A549 (cell line): ENCODE data around the gene ZMYND19. TPM values are rescaled to one million over a fixed set of nuclear protein-coding genes. Genes with fewer than 3 reads are reported as not detected.

Experiments
- ATAC-seq, 2 experiments: fragments of 200-7000 bp in 1 of 2; fragments of >200 bp in 1 of 2; cut with Nextera tagmentation in 1 of 2; cut with Tn5 transposase in 1 of 2; 3 replicates each; pipeline versions ENCODE4 v1.8.0 to v1.9.1; 2018 to 2020; ENCODE audit warnings: mild to moderate bottlenecking in 1 of 2, moderate library complexity in 1 of 2
- CTCF ChIA-PET: fragments of 300-600 bp; sonication (Branson Sonifier 250); formaldehyde crosslinking; extraction: SDS; loops from one replicate; lab custom pipeline; 2021; ENCODE audit warnings: antibody characterized with exemption, inconsistent platforms; lab: Yijun Ruan, JAX
- POLR2A ChIA-PET: fragments of 350-600 bp; formaldehyde crosslinking; extraction: SDS; loops from one replicate; lab custom pipeline; 2021; ENCODE audit warnings: antibody characterized with exemption, inconsistent platforms; lab: Yijun Ruan, JAX
- DNase-seq, 2 experiments: peaks; one replicate each; pipeline versions ENCODE4 v3.0.0 to v3.0.0-alpha.2; 2011 to 2016; ENCODE audit warnings: low read depth in 1 of 2, low spot score in 1 of 2
- FAIRE-seq: peaks from 2 replicates; lab custom pipeline; 2011; peaks lifted over from hg19 to GRCh38; lab: Jason Lieb, UNC
- H3K27ac ChIP-seq, 2 experiments: fragments of >200 bp; sonication (Bioruptor Twin); formaldehyde crosslinking; 3 replicates each; pipeline ENCODE4 v1.5.1; 2016 to 2017
- H3K4me1 ChIP-seq: fragments of >200 bp; sonication (Bioruptor Twin); formaldehyde crosslinking; 3 replicates; pipeline ENCODE4 v1.6.1; 2016
- H3K4me2 ChIP-seq: fragments of >200 bp; sonication (Bioruptor Twin); formaldehyde crosslinking; 3 replicates; pipeline ENCODE4 v1.6.1; 2016
- H3K4me3 ChIP-seq: fragments of >200 bp; sonication (Bioruptor Twin); formaldehyde crosslinking; 3 replicates; pipeline ENCODE4 v1.5.1; 2016
- H3K9me3 ChIP-seq: fragments of >200 bp; sonication (Bioruptor Twin); formaldehyde crosslinking; 3 replicates; pipeline ENCODE4 v1.6.1; 2016
- CHD2 ChIP-seq: fragments of 150-350 bp; IDR thresholded peaks from 2 replicates; pipeline ENCODE4 v1.6.1; 2014; ENCODE audit warnings: low read length; ENCODE audit not compliant: partially characterized antibody
- E2F6 ChIP-seq: IDR thresholded peaks from 2 replicates; pipeline ENCODE4 v1.6.1; 2012; ENCODE audit warnings: low read depth, borderline replicate concordance
- EHF ChIP-seq: fragments of 250-450 bp; sonication (Bioruptor Pico); IDR thresholded peaks from 2 replicates; pipeline ENCODE4 v1.5.0; 2020; ENCODE audit warnings: mild to moderate bottlenecking
- EHMT2 ChIP-seq: fragments of 200-600 bp; sonication (generic); IDR thresholded peaks from 2 replicates; pipeline ENCODE4 v1.6.1; 2016; ENCODE audit warnings: antibody characterized with exemption, low read depth, mild to moderate bottlenecking, moderate library complexity
- EP300 ChIP-seq, 2 experiments: fragments of >200 bp; sonication (Bioruptor Twin); formaldehyde crosslinking; IDR thresholded peaks; 2 replicates in 1 of 2; 3 replicates in 1 of 2; pipeline ENCODE4 v1.6.1; 2016 to 2017
- ESRRA ChIP-seq: fragments of 150-350 bp; IDR thresholded peaks from 2 replicates; pipeline ENCODE4 v1.6.1; 2014; ENCODE audit warnings: mild to moderate bottlenecking, low read length, borderline replicate concordance
- HDAC2 ChIP-seq: fragments of 200-600 bp; sonication (generic); IDR thresholded peaks from 2 replicates; pipeline ENCODE4 v1.6.1; 2016
- HOXA7 ChIP-seq: fragments of 250-450 bp; sonication (Bioruptor Pico); IDR thresholded peaks from 2 replicates; pipeline ENCODE4 v1.5.0; 2020; ENCODE audit warnings: mild to moderate bottlenecking, moderate library complexity
- HOXB13 ChIP-seq: fragments of 250-450 bp; sonication (Bioruptor Pico); IDR thresholded peaks from 2 replicates; pipeline ENCODE4 v1.5.0; 2020; ENCODE audit warnings: low read depth, mild to moderate bottlenecking, moderate library complexity
- HOXB5 ChIP-seq: fragments of 250-450 bp; sonication (Bioruptor Pico); IDR thresholded peaks from 2 replicates; pipeline ENCODE4 v1.5.0; 2020; ENCODE audit warnings: mild to moderate bottlenecking, moderate library complexity
- JUN ChIP-seq, 2 experiments: fragments of >200 bp; sonication (Bioruptor Twin); formaldehyde crosslinking; IDR thresholded peaks; 2 replicates in 1 of 2; 3 replicates in 1 of 2; pipeline ENCODE4 v1.6.1; 2016 to 2017
- JUNB ChIP-seq: fragments of >200 bp; sonication (Bioruptor Twin); formaldehyde crosslinking; IDR thresholded peaks from 2 replicates; pipeline ENCODE4 v1.6.1; 2016
- MAX ChIP-seq: IDR thresholded peaks from 2 replicates; pipeline ENCODE4 v1.6.1; 2012
- NFE2L2 ChIP-seq: fragments of 150-350 bp; conservative IDR thresholded peaks from 2 replicates; pipeline ENCODE4 v1.6.1; 2014; ENCODE audit warnings: low read length
- NPAS2 ChIP-seq: fragments of 250-450 bp; sonication (Bioruptor Pico); IDR thresholded peaks from 2 replicates; pipeline ENCODE4 v1.8.0; 2022; ENCODE audit warnings: mild to moderate bottlenecking, moderate library complexity, borderline replicate concordance
- NR3C1 ChIP-seq: fragments of >200 bp; sonication (Bioruptor Twin); formaldehyde crosslinking; IDR thresholded peaks from 3 replicates; pipeline ENCODE4 v1.6.1; 2017
- POLR2A ChIP-seq: IDR thresholded peaks from 2 replicates; pipeline ENCODE4 v1.6.1; 2012; ENCODE audit warnings: mild to moderate bottlenecking, low read length
- RAD21 ChIP-seq, 2 experiments: fragments of >200 bp in 1 of 2; sonication (Bioruptor Twin) in 1 of 2; formaldehyde crosslinking in 1 of 2; IDR thresholded peaks in 1 of 2; conservative IDR thresholded peaks in 1 of 2; 2 replicates in 1 of 2; 3 replicates in 1 of 2; pipeline ENCODE4 v1.6.1; 2012 to 2018; ENCODE audit warnings: inconsistent platforms in 1 of 2
- RARB ChIP-seq: fragments of 250-450 bp; sonication (Bioruptor Pico); IDR thresholded peaks from 2 replicates; pipeline ENCODE4 v1.8.0; 2021; ENCODE audit warnings: mild to moderate bottlenecking, moderate library complexity
- RNF2 ChIP-seq: fragments of 200-600 bp; sonication (generic); IDR thresholded peaks from 2 replicates; pipeline ENCODE4 v1.6.1; 2016; ENCODE audit warnings: low read depth, mild to moderate bottlenecking, antibody characterized with exemption, moderate library complexity, borderline replicate concordance
- SMC3 ChIP-seq: fragments of >200 bp; sonication (Bioruptor Twin); formaldehyde crosslinking; IDR thresholded peaks from 3 replicates; pipeline ENCODE4 v1.6.1; 2018; ENCODE audit warnings: inconsistent platforms
- TFCP2L1 ChIP-seq: fragments of 250-450 bp; sonication (Bioruptor Pico); IDR thresholded peaks from 2 replicates; pipeline ENCODE4 v1.5.0; 2021; ENCODE audit warnings: mild to moderate bottlenecking
- ZFP36 ChIP-seq: fragments of 450-650 bp; IDR thresholded peaks from 2 replicates; pipeline ENCODE4 v1.6.1; 2014; ENCODE audit warnings: borderline replicate concordance; ENCODE audit not compliant: partially characterized antibody
- ZNF302 ChIP-seq: fragments of 250-450 bp; sonication (Bioruptor Pico); IDR thresholded peaks from 2 replicates; pipeline ENCODE4 v1.9.0; 2021; ENCODE audit warnings: inconsistent platforms, mild to moderate bottlenecking, moderate library complexity
- ZSCAN20 ChIP-seq: fragments of 250-450 bp; sonication (Bioruptor Pico); IDR thresholded peaks from 2 replicates; pipeline ENCODE4 v1.8.0; 2022; ENCODE audit warnings: mild to moderate bottlenecking, moderate library complexity
- WGBS: methylation state at CpG from one replicate; pipeline ENCODE4 v1.1.6; 2017; ENCODE audit errors: missing lambda C conversion rate; 5-methylcytosine and 5-hydroxymethylcytosine counted together
- polyA plus RNA-seq, 4 experiments: library from polyadenylated mRNA; depleted of rRNA in 3 of 4; stranded (reverse); fragments of >200 nt; fragmentation: RNase III in 1 of 4; extraction: RNeasy Plus Mini Kit Qiagen cat#74134 plus additional on column Dnase treatment in 1 of 4; gene quantifications; 2 replicates in 3 of 4; 3 replicates in 1 of 4; pipeline ENCODE4 v1.2.3, GENCODE V29; 2011 to 2017
- TF ChIP-seq, protein P1 (sequence below): IDR thresholded peaks from 2 replicates; pipeline ENCODE4 v1.6.1; 2012
- TF ChIP-seq, protein P2 (sequence below): fragments of 450-650 bp; IDR thresholded peaks from 2 replicates; pipeline ENCODE4 v1.6.1; 2014; ENCODE audit warnings: antibody characterized with exemption

Gene ZMYND19
- polyA plus RNA-seq, 2 of the 4 experiments (the other 2 are of a cell fraction), result 19.6 to 38.7 TPM

DNA sequence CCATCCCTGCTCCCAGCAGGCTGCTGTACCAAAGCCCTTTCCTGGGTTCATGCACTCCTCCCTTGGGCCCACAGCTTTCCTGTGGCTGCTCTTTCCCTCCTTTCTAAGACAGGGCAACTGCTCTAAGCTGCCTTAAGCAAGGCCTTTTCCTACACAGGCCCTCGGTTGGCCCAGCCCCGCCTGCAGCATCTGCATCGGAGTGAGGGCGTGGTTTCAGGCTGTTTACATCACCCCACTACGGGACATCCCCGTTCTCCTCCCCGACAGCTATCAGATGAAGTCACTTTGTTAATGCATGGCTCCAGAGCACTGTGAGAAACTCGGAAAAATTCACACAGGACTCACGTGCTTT is 15.0 kb downstream of the ZMYND19 start:
- no peak overlapping the region for H3K4me2 ChIP-seq
- no peaks in the 10 kb centered on the region for H3K9me3 ChIP-seq
- peaks cover 12% of the 10 kb centered on the region; the same call in 2 of the 3 replicates for H3K4me1 ChIP-seq
- no peak overlapping the region for H3K4me3 ChIP-seq
- ChIA-PET CTCF (interaction anchor here (1.1 to 1.2 kb wide), 2 partner anchors 17 to 40 kb away, joined by 3 to 4 read pairs; no protein-coding TSS in a partner anchor), POLR2A (no interaction called here)
- FAIRE-seq (no peak), DNase-seq (no peak), ATAC-seq (no peak)
- 83% methylated on average over 9 of the region's 9 CpGs for WGBS
- TF ChIP-seq POLR2A (no peak), ZNF302 (CRISPR knock-in tag) (no peak), HOXA7 (CRISPR knock-in tag) (no peak), TFCP2L1 (CRISPR knock-in tag) (no peak), CHD2 (no peak), EP300 (IDR thresholded peaks at IDR 0.05) (no peak), SMC3 (no peak), EHF (CRISPR knock-in tag) (no peak), JUN (IDR thresholded peaks at IDR 0.05) (no peak), EHMT2 (no peak), RARB (CRISPR knock-in tag) (no peak), JUNB (no peak), NFE2L2 (no peak), HDAC2 (no peak)
- TF ChIP-seq, protein P1, sequence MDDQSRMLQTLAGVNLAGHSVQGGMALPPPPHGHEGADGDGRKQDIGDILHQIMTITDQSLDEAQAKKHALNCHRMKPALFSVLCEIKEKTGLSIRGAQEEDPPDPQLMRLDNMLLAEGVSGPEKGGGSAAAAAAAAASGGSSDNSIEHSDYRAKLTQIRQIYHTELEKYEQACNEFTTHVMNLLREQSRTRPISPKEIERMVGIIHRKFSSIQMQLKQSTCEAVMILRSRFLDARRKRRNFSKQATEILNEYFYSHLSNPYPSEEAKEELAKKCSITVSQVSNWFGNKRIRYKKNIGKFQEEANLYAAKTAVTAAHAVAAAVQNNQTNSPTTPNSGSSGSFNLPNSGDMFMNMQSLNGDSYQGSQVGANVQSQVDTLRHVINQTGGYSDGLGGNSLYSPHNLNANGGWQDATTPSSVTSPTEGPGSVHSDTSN, result no peak
- H3K27ac ChIP-seq, result no peak overlapping the region

DNA sequence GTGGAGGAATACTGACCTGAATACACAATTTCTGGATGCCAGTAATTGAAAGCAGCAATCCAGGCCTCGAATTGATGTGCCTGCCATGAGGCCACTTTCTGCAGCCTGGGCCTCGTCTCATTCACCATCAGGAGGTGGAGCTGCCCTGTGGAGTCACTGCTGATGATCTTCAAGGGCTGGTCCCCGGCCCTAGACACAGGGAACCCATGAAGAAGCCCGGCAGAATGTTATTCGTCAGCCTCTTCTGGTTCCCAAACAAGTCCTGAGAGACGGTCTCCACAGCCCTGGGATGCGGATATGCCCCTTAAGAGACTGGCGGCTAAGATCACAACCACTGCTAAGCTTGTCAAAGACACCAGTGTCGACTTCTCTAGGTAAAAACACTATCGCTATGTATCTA is 16.1 kb downstream of the ZMYND19 start:
- H3K9me3 ChIP-seq, result no peaks in the 10 kb centered on the region
- H3K4me3 ChIP-seq, result no peak overlapping the region
- H3K4me2 ChIP-seq, result no peak overlapping the region
- no peak for FAIRE-seq
- CTCF ChIA-PET, result interaction anchor here (1.2 to 1.4 kb wide), 2 partner anchors 16 to 18 kb away, joined by 3 to 4 read pairs; no protein-coding TSS in a partner anchor
- peaks cover 12% of the 10 kb centered on the region; the same call in 2 of the 3 replicates for H3K4me1 ChIP-seq
- DNase-seq, result no peak
- TF ChIP-seq TFCP2L1 (CRISPR knock-in tag) (no peak), RAD21 (conservative IDR thresholded peaks at IDR 0.05 in 1 of 2, IDR thresholded peaks at IDR 0.05 in 1 of 2) (no peak), HOXB13 (CRISPR knock-in tag) (no peak), E2F6 (no peak), MAX (no peak), ESRRA (no peak), NFE2L2 (no peak), HOXB5 (CRISPR knock-in tag) (no peak), RNF2 (no peak), NPAS2 (no peak)
- 86% methylated on average over 10 of the region's 10 CpGs for WGBS
- H3K27ac ChIP-seq, result no peak overlapping the region
- no peak for ATAC-seq
- POLR2A ChIA-PET, result no interaction called here

- WGBS, result 98% methylated on average over 3 of the region's 3 CpGs
- ChIA-PET CTCF (interaction anchor here (1.0 kb wide), 1 partner anchor 11 kb away, joined by 4 read pairs; no protein-coding TSS in a partner anchor), POLR2A (no interaction called here)
- H3K27ac ChIP-seq, result no peak overlapping the region
- no peak for DNase-seq
- H3K4me2 ChIP-seq, result no peak overlapping the region
- H3K4me1 ChIP-seq, result no peaks in the 10 kb centered on the region
- ATAC-seq, result no peak
- TF ChIP-seq ZSCAN20 (CRISPR knock-in tag) (no peak), ZFP36 (no peak), RARB (CRISPR knock-in tag) (no peak), ESRRA (no peak), JUNB (no peak), RAD21 (conservative IDR thresholded peaks at IDR 0.05 in 1 of 2, IDR thresholded peaks at IDR 0.05 in 1 of 2) (no peak), NR3C1 (no peak), HOXA7 (CRISPR knock-in tag) (no peak)
- TF ChIP-seq, protein P2, sequence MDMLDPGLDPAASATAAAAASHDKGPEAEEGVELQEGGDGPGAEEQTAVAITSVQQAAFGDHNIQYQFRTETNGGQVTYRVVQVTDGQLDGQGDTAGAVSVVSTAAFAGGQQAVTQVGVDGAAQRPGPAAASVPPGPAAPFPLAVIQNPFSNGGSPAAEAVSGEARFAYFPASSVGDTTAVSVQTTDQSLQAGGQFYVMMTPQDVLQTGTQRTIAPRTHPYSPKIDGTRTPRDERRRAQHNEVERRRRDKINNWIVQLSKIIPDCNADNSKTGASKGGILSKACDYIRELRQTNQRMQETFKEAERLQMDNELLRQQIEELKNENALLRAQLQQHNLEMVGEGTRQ, result no peak
- no peaks in the 10 kb centered on the region for H3K9me3 ChIP-seq
- FAIRE-seq, result no peak
- H3K4me3 ChIP-seq, result no peak overlapping the region
These were observed 19.7 kb downstream of the ZMYND19 start for GRCh38 chr9:137570566-137570965.
